ENCODE data around the gene NOXRED1. TPM values are rescaled to one million over a fixed set of nuclear protein-coding genes. Genes with fewer than 3 reads are reported as not detected.

Gene NOXRED1
- total RNA-seq, 4 donors from 2014 or later: 0.38 to 0.47 (median 0.40) TPM; not detected in 1

- WGBS: 73% methylated on average over 1 of the region's 1 CpG
- H3K36me3 ChIP-seq: no peaks in the 10 kb centered on the region
- H3K4me3 ChIP-seq: no peak overlapping the region
- no peaks in the 10 kb centered on the region for H3K9me3 ChIP-seq
- H3K27me3 ChIP-seq: no peaks in the 10 kb centered on the region
- TF ChIP-seq POLR2A (IDR thresholded peaks at IDR 0.05) (no peak), POLR2AphosphoS5 (IDR thresholded peaks at IDR 0.05) (no peak), CTCF (IDR thresholded peaks at IDR 0.05) (no peak), EP300 (IDR thresholded peaks at IDR 0.05) (no peak)
- DNase-seq (ENCODE audit: low spot score in 2 of 2): no peak
- H3K4me1 ChIP-seq: no peaks in the 10 kb centered on the region
- no peak overlapping the region for H3K27ac ChIP-seq
Observed at GRCh38 chr14:77359626-77360025, 63.7 kb downstream of the NOXRED1 start.

- no peak for DNase-seq (ENCODE audit: low spot score in 2 of 2)
- no peaks in the 10 kb centered on the region for H3K4me1 ChIP-seq
- no peak overlapping the region for H3K4me3 ChIP-seq
- H3K36me3 ChIP-seq: no peaks in the 10 kb centered on the region
- 96% methylated on average over 4 of the region's 4 CpGs for WGBS
- H3K9me3 ChIP-seq: no peaks in the 10 kb centered on the region
- H3K27me3 ChIP-seq: no peaks in the 10 kb centered on the region
- TF ChIP-seq POLR2AphosphoS5 (IDR thresholded peaks at IDR 0.05): no peak
- no peak for TF ChIP-seq CTCF (IDR thresholded peaks at IDR 0.05)
- no peak for TF ChIP-seq POLR2A (IDR thresholded peaks at IDR 0.05)
- no peak for TF ChIP-seq EP300 (IDR thresholded peaks at IDR 0.05)
- no peak overlapping the region for H3K27ac ChIP-seq
Observed at GRCh38 chr14:77356899-77357298, 66.4 kb downstream of the NOXRED1 start.

GRCh38 chr14:77355811-77356210 is 67.5 kb downstream of the NOXRED1 start:
- Histone ChIP-seq H3K27me3 (no peaks in the 10 kb centered on the region), H3K4me1 (no peaks in the 10 kb centered on the region), H3K27ac (no peak overlapping the region), H3K4me3 (no peak overlapping the region), H3K9me3 (no peaks in the 10 kb centered on the region), H3K36me3 (peaks cover 1% of the 10 kb centered on the region)
- DNase-seq (ENCODE audit: low spot score in 2 of 2): no peak
- no peak for TF ChIP-seq POLR2A (IDR thresholded peaks at IDR 0.05)
- WGBS: 92% methylated on average over 4 of the region's 4 CpGs

- H3K9me3 ChIP-seq: no peaks in the 10 kb centered on the region
- no peak for TF ChIP-seq CTCF (IDR thresholded peaks at IDR 0.05)
- no peak for TF ChIP-seq POLR2AphosphoS5 (IDR thresholded peaks at IDR 0.05)
- TF ChIP-seq POLR2A (IDR thresholded peaks at IDR 0.05): no peak
- DNase-seq (ENCODE audit: low spot score in 2 of 2): no peak
- WGBS: 91% methylated on average over 5 of the region's 5 CpGs
- H3K4me1 ChIP-seq: no peaks in the 10 kb centered on the region
- no peak overlapping the region for H3K4me3 ChIP-seq
- H3K27ac ChIP-seq: no peak overlapping the region
- no peaks in the 10 kb centered on the region for H3K27me3 ChIP-seq
- H3K36me3 ChIP-seq: peaks cover 11% of the 10 kb centered on the region
Observed at GRCh38 chr14:77353469-77354141, 69.7 kb downstream of the NOXRED1 start.

GRCh38 chr14:77347751-77348150 is 75.6 kb downstream of the NOXRED1 start:
- WGBS: 74% methylated on average over 3 of the region's 3 CpGs
- no peak overlapping the region for H3K27ac ChIP-seq
- no peak for DNase-seq (ENCODE audit: low spot score in 2 of 2)
- no peaks in the 10 kb centered on the region for H3K4me1 ChIP-seq
- TF ChIP-seq POLR2AphosphoS5 (IDR thresholded peaks at IDR 0.05): no peak
- no peak for TF ChIP-seq POLR2A (IDR thresholded peaks at IDR 0.05)
- no peak overlapping the region for H3K4me3 ChIP-seq
- H3K36me3 ChIP-seq: peaks cover 18% of the 10 kb centered on the region
- no peaks in the 10 kb centered on the region for H3K27me3 ChIP-seq
- no peaks in the 10 kb centered on the region for H3K9me3 ChIP-seq

- DNase-seq (ENCODE audit: low spot score in 2 of 2): no peak
- Histone ChIP-seq H3K27me3 (no peaks in the 10 kb centered on the region), H3K4me3 (no peak overlapping the region), H3K36me3 (peaks cover 30% of the 10 kb centered on the region), H3K9me3 (no peaks in the 10 kb centered on the region), H3K27ac (no peak overlapping the region), H3K4me1 (no peaks in the 10 kb centered on the region)
- TF ChIP-seq EP300 (IDR thresholded peaks at IDR 0.05) (no peak), POLR2AphosphoS5 (IDR thresholded peaks at IDR 0.05) (no peak), POLR2A (IDR thresholded peaks at IDR 0.05) (no peak), CTCF (IDR thresholded peaks at IDR 0.05) (no peak)
- WGBS: 97% methylated on average over 2 of the region's 2 CpGs
Observed at GRCh38 chr14:77346495-77346894, 76.8 kb downstream of the NOXRED1 start.

Data from suprapubic skin (tissue), 4 donors.